ENCODE measurements around the gene COL8A1.

Gene COL8A1

GRCh38 chr3:99768808-99769501, 130.6 kb downstream of the COL8A1 start:
- FAIRE-seq (no peak), DNase-seq (ENCODE audit: insufficient read length, low spot score) (no peak)
- no peak for TF ChIP-seq CTCF (IDR thresholded peaks at IDR 0.05; ENCODE audit: insufficient read depth, missing control alignments)

- no peak for TF ChIP-seq CTCF (IDR thresholded peaks at IDR 0.05; ENCODE audit: insufficient read depth, missing control alignments)
- FAIRE-seq, result no peak
Measured at GRCh38 chr3:99772171-99772570, 133.8 kb downstream of the COL8A1 start.

GRCh38 chr3:99772671-99773070, 134.3 kb downstream of the COL8A1 start:
- FAIRE-seq (no peak), DNase-seq (ENCODE audit: insufficient read length, low spot score) (no peak)
- no peak for TF ChIP-seq CTCF (IDR thresholded peaks at IDR 0.05; ENCODE audit: insufficient read depth, missing control alignments)

More at GRCh38 chr3:99772171-99772570, 133.8 kb downstream of the COL8A1 start:
- DNase-seq (ENCODE audit: insufficient read length, low spot score), result no peak

GRCh38 chr3:99774467-99774866, 136.1 kb downstream of the COL8A1 start:
- no peak for TF ChIP-seq CTCF (IDR thresholded peaks at IDR 0.05; ENCODE audit: insufficient read depth, missing control alignments)
- FAIRE-seq, result no peak
- no peak for DNase-seq (ENCODE audit: insufficient read length, low spot score)

GRCh38 chr3:99776516-99777209, 138.3 kb downstream of the COL8A1 start:
- DNase-seq (ENCODE audit: insufficient read length, low spot score) (no peak), FAIRE-seq (no peak)
- TF ChIP-seq CTCF (IDR thresholded peaks at IDR 0.05; ENCODE audit: insufficient read depth, missing control alignments), result no peak

GRCh38 chr3:99777210-99777549, 138.8 kb downstream of the COL8A1 start:
- no peak for FAIRE-seq
- no peak for TF ChIP-seq CTCF (IDR thresholded peaks at IDR 0.05; ENCODE audit: insufficient read depth, missing control alignments)

GRCh38 chr3:99777708-99778107, 139.3 kb downstream of the COL8A1 start:
- TF ChIP-seq CTCF (IDR thresholded peaks at IDR 0.05; ENCODE audit: insufficient read depth, missing control alignments), result no peak
- DNase-seq (ENCODE audit: insufficient read length, low spot score) (no peak), FAIRE-seq (no peak)

More at GRCh38 chr3:99777210-99777549, 138.8 kb downstream of the COL8A1 start:
- DNase-seq (ENCODE audit: insufficient read length, low spot score), result no peak

Measured in D721Med (cell line).